Measurements from ENCODE around the gene FAM227B. TPM values are rescaled to one million over a fixed set of nuclear protein-coding genes. Genes with fewer than 3 reads are reported as not detected.

FAM227B gene
- total and polyA plus RNA-seq, 2 experiments from 2014 or later, result 10.4 to 23.6 TPM

- no peak overlapping the region for H3K4me3 ChIP-seq
- no peaks in the 10 kb centered on the region for H3K4me1 ChIP-seq (ENCODE audit: low read depth)
- H3K27ac ChIP-seq, result no peak overlapping the region
- no peaks in the 10 kb centered on the region for H3K36me3 ChIP-seq
- peak in 1 of 2 donors; percentile 17 for DNase-seq (ENCODE audit: low read depth in 1 of 2, low spot score in 1 of 2)
- H3K27me3 ChIP-seq, result no peaks in the 10 kb centered on the region
- no peaks in the 10 kb centered on the region for H3K9me3 ChIP-seq (ENCODE audit: low read depth)
- TF ChIP-seq CTCF (IDR thresholded peaks at IDR 0.05; ENCODE audit: low read depth, low read length), result no peak
These were observed 237.4 kb downstream of the FAM227B start for GRCh38 chr15:49383266-49383665.

- H3K27ac ChIP-seq, result no peak overlapping the region
- H3K36me3 ChIP-seq, result no peaks in the 10 kb centered on the region
- no peak overlapping the region for H3K4me3 ChIP-seq
- no peak for TF ChIP-seq CTCF (IDR thresholded peaks at IDR 0.05; ENCODE audit: low read depth, low read length)
- DNase-seq (ENCODE audit: low read depth in 1 of 2, low spot score in 1 of 2), result no peak
- H3K27me3 ChIP-seq, result no peaks in the 10 kb centered on the region
- H3K9me3 ChIP-seq (ENCODE audit: low read depth), result no peaks in the 10 kb centered on the region
- H3K4me1 ChIP-seq (ENCODE audit: low read depth), result no peaks in the 10 kb centered on the region
These were observed 238.2 kb downstream of the FAM227B start for GRCh38 chr15:49382394-49382793.

DNA sequence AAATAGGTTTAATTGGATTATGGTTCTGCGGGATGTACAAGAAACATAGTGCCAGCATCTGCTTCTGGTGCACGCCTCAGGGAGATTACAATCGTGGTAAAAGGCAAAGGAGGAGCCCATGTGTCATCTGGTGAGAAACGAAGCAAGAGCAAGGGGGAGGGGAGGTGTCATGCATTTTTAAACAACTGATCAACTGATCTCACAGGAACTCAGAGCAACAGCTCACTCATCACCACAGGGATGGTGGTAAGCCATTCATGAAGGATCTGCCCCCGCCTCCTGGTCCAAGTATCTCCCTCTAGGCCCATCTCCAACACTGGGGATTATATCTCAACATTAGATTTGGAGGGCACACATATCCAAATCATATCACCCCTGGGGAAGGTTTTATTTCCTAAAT, 239.7 kb downstream of the FAM227B start:
- H3K27me3 ChIP-seq, result no peaks in the 10 kb centered on the region
- no peak for DNase-seq (ENCODE audit: low read depth in 1 of 2, low spot score in 1 of 2)
- H3K9me3 ChIP-seq (ENCODE audit: low read depth), result no peaks in the 10 kb centered on the region
- H3K27ac ChIP-seq, result no peak overlapping the region
- no peak for TF ChIP-seq CTCF (IDR thresholded peaks at IDR 0.05; ENCODE audit: low read depth, low read length)
- H3K36me3 ChIP-seq, result no peaks in the 10 kb centered on the region
- no peaks in the 10 kb centered on the region for H3K4me1 ChIP-seq (ENCODE audit: low read depth)
- H3K4me3 ChIP-seq, result no peak overlapping the region

GRCh38 chr15:49379996-49380395, 240.6 kb downstream of the FAM227B start:
- no peaks in the 10 kb centered on the region for H3K9me3 ChIP-seq (ENCODE audit: low read depth)
- H3K4me3 ChIP-seq, result no peak overlapping the region
- no peak for DNase-seq (ENCODE audit: low read depth in 1 of 2, low spot score in 1 of 2)
- H3K36me3 ChIP-seq, result no peaks in the 10 kb centered on the region
- H3K4me1 ChIP-seq (ENCODE audit: low read depth), result no peaks in the 10 kb centered on the region
- no peak overlapping the region for H3K27ac ChIP-seq
- TF ChIP-seq CTCF (IDR thresholded peaks at IDR 0.05; ENCODE audit: low read depth, low read length), result no peak
- H3K27me3 ChIP-seq, result no peaks in the 10 kb centered on the region

GRCh38 chr15:49372366-49372765, 248.3 kb downstream of the FAM227B start:
- Histone ChIP-seq H3K9me3 (ENCODE audit: low read depth) (no peaks in the 10 kb centered on the region), H3K27me3 (no peaks in the 10 kb centered on the region), H3K4me1 (ENCODE audit: low read depth) (peaks cover 5% of the 10 kb centered on the region), H3K27ac (no peak overlapping the region), H3K4me3 (no peak overlapping the region), H3K36me3 (no peaks in the 10 kb centered on the region)
- no peak for TF ChIP-seq CTCF (IDR thresholded peaks at IDR 0.05; ENCODE audit: low read depth, low read length)
- peak in 1 of 2 donors; percentile 7 for DNase-seq (ENCODE audit: low read depth in 1 of 2, low spot score in 1 of 2)

GRCh38 chr15:49370782-49371181, 249.8 kb downstream of the FAM227B start:
- TF ChIP-seq CTCF (IDR thresholded peaks at IDR 0.05; ENCODE audit: low read depth, low read length), result peak; percentile 37
- Histone ChIP-seq H3K27ac (no peak overlapping the region), H3K36me3 (no peaks in the 10 kb centered on the region), H3K4me3 (no peak overlapping the region), H3K9me3 (ENCODE audit: low read depth) (no peaks in the 10 kb centered on the region), H3K27me3 (no peaks in the 10 kb centered on the region), H3K4me1 (ENCODE audit: low read depth) (peaks cover 5% of the 10 kb centered on the region)
- peak; percentile 3 to 47 for DNase-seq (ENCODE audit: low read depth in 1 of 2, low spot score in 1 of 2)
